MM.1S (cell line): ENCODE results near the gene CDC27.

Experiments
- DNase-seq: peaks from one replicate; pipeline ENCODE4 v3.0.0-alpha.2; 2015
- H2AFZ ChIP-seq: fragments of 300-600 bp; sonication (generic); 2 replicates; pipeline ENCODE4 v1.6.0; 2016; ENCODE audit warnings: antibody characterized with exemption, low read length
- H3F3A ChIP-seq: fragments of 300-600 bp; sonication (generic); 2 replicates; pipeline ENCODE4 v1.6.1; 2016; ENCODE audit warnings: mild to moderate bottlenecking, antibody characterized with exemption, low read length, moderate library complexity, mixed read lengths; ENCODE audit not compliant: insufficient read depth
- H3K27ac ChIP-seq: fragments of 300-600 bp; sonication (generic); 2 replicates; pipeline ENCODE4 v1.5.1; 2016; ENCODE audit warnings: mild to moderate bottlenecking, low read length
- H3K27me3 ChIP-seq: fragments of 300-600 bp; sonication (generic); replicated peaks from 2 replicates; pipeline ENCODE4 v1.6.0; 2016; ENCODE audit warnings: low read length; ENCODE audit not compliant: insufficient read depth
- H3K36me3 ChIP-seq: fragments of 300-600 bp; sonication (generic); replicated peaks from 2 replicates; pipeline ENCODE4 v1.6.1; 2016; ENCODE audit warnings: mild to moderate bottlenecking, low read length, mixed read lengths; ENCODE audit not compliant: insufficient read depth
- H3K4me1 ChIP-seq: fragments of 300-600 bp; sonication (generic); 2 replicates; pipeline ENCODE4 v1.6.1; 2016; ENCODE audit warnings: low read length, mixed read lengths
- H3K4me2 ChIP-seq: fragments of 300-600 bp; sonication (generic); 2 replicates; pipeline ENCODE4 v1.6.0; 2016; ENCODE audit warnings: low read depth, low read length
- H3K4me3 ChIP-seq: fragments of 300-600 bp; sonication (generic); 2 replicates; pipeline ENCODE4 v1.5.1; 2016; ENCODE audit warnings: low read length, mixed read lengths
- H3K79me2 ChIP-seq: fragments of 300-600 bp; sonication (generic); 2 replicates; pipeline ENCODE4 v1.6.1; 2016; ENCODE audit warnings: mixed run types, low read length, mixed read lengths
- H3K9ac ChIP-seq: fragments of 300-600 bp; sonication (generic); 2 replicates; pipeline ENCODE4 v1.6.1; 2016; ENCODE audit warnings: low read length, mixed read lengths
- H3K9me2 ChIP-seq: fragments of 300-600 bp; sonication (generic); replicated peaks from 2 replicates; pipeline ENCODE4 v1.6.1; 2016; ENCODE audit warnings: mild to moderate bottlenecking, low read length, mixed read lengths; ENCODE audit not compliant: insufficient read depth
- H3K9me3 ChIP-seq: fragments of 300-600 bp; sonication (generic); replicated peaks from 2 replicates; pipeline ENCODE4 v1.6.1; 2016; ENCODE audit warnings: mild to moderate bottlenecking, low read length, mixed read lengths; ENCODE audit not compliant: insufficient read depth
- H4K20me1 ChIP-seq: fragments of 300-600 bp; sonication (generic); 2 replicates; pipeline ENCODE4 v1.6.1; 2016; ENCODE audit warnings: mild to moderate bottlenecking, low read length, moderate library complexity, mixed read lengths; ENCODE audit not compliant: insufficient read depth
- EZH2 ChIP-seq: fragments of 300-600 bp; sonication (generic); optimal IDR thresholded peaks from 2 replicates; pipeline ENCODE3; 2017; ENCODE audit warnings: low read depth, mild to moderate bottlenecking, antibody characterized with exemption, low read length, mixed read lengths
- EZH2phosphoT487 ChIP-seq: fragments of 300-600 bp; sonication (generic); IDR thresholded peaks from 2 replicates; pipeline ENCODE4 v1.6.1; 2018; ENCODE audit warnings: antibody characterized with exemption, low read length
- TF ChIP-seq, protein P1 (sequence below): fragments of 300-600 bp; sonication (generic); IDR thresholded peaks from 2 replicates; pipeline ENCODE4 v1.5.1; 2016; ENCODE audit warnings: antibody characterized with exemption, low read length, mixed read lengths

Gene CDC27

DNA sequence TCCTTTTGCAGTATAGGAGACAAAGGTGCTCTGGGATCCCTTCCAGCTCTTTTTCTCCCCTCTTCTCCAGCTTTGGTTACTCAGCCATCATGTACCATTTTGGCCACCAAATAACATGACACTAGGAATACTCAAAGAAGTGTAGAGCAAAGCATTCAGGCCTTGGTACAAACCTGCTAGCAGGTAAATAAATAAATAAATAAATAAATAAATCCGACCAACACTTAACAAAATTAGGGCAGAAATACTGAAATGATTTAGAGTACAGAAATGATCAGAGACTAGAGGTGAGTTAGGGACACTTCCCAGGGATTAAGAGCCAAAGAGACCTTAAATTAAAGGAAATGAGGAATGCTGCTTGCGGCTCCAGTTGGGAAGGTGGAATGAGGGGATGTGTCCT is 46.8 kb upstream of the CDC27 start:
- no peaks in the 10 kb centered on the region for H3K9me3 ChIP-seq
- DNase-seq: no peak
- H3F3A ChIP-seq: no peaks in the 10 kb centered on the region
- H3K4me2 ChIP-seq: no peak overlapping the region
- no peaks in the 10 kb centered on the region for H3K36me3 ChIP-seq
- no peak overlapping the region for H3K9ac ChIP-seq
- no peak overlapping the region for H3K27ac ChIP-seq
- no peaks in the 10 kb centered on the region for H3K9me2 ChIP-seq
- no peaks in the 10 kb centered on the region for H3K27me3 ChIP-seq
- peaks cover 19% of the 10 kb centered on the region for H3K4me1 ChIP-seq
- no peaks in the 10 kb centered on the region for H3K79me2 ChIP-seq
- no peak for TF ChIP-seq EZH2phosphoT487
- TF ChIP-seq, protein P1, sequence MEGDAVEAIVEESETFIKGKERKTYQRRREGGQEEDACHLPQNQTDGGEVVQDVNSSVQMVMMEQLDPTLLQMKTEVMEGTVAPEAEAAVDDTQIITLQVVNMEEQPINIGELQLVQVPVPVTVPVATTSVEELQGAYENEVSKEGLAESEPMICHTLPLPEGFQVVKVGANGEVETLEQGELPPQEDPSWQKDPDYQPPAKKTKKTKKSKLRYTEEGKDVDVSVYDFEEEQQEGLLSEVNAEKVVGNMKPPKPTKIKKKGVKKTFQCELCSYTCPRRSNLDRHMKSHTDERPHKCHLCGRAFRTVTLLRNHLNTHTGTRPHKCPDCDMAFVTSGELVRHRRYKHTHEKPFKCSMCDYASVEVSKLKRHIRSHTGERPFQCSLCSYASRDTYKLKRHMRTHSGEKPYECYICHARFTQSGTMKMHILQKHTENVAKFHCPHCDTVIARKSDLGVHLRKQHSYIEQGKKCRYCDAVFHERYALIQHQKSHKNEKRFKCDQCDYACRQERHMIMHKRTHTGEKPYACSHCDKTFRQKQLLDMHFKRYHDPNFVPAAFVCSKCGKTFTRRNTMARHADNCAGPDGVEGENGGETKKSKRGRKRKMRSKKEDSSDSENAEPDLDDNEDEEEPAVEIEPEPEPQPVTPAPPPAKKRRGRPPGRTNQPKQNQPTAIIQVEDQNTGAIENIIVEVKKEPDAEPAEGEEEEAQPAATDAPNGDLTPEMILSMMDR: no peak
- no peak for TF ChIP-seq EZH2
- H4K20me1 ChIP-seq: no peaks in the 10 kb centered on the region
- no peak overlapping the region for H3K4me3 ChIP-seq
- no peak overlapping the region for H2AFZ ChIP-seq

DNA sequence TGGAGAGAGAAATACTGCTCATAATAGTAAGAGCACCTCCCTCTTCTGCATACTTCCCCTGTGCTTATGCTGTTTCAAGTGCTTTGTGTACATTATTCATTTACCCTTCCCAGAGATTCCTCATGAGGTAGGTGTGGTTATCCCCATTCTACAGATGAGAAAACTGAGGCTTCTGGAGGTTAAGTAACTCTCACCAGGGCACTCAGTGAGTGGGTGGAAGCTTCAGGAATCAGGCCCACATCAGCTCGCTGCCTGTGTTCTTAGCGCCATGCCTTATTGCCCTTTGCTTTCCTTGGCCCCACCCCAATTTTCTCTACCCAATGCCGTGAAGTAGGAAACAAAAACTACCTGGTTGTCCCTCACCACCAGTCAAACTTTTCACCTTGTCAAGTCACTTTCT is 46.4 kb upstream of the CDC27 start:
- Histone ChIP-seq H3K27ac (no peak overlapping the region), H3F3A (no peaks in the 10 kb centered on the region), H3K9me3 (no peaks in the 10 kb centered on the region), H3K4me1 (peaks cover 16% of the 10 kb centered on the region), H3K9ac (no peak overlapping the region), H3K36me3 (no peaks in the 10 kb centered on the region), H3K79me2 (no peaks in the 10 kb centered on the region), H4K20me1 (no peaks in the 10 kb centered on the region), H3K4me3 (no peak overlapping the region), H3K27me3 (no peaks in the 10 kb centered on the region), H3K9me2 (no peaks in the 10 kb centered on the region), H2AFZ (no peak overlapping the region), H3K4me2 (no peak overlapping the region)
- no peak for DNase-seq
- TF ChIP-seq EZH2: no peak
- TF ChIP-seq, protein P1: no peak
- no peak for TF ChIP-seq EZH2phosphoT487

DNA sequence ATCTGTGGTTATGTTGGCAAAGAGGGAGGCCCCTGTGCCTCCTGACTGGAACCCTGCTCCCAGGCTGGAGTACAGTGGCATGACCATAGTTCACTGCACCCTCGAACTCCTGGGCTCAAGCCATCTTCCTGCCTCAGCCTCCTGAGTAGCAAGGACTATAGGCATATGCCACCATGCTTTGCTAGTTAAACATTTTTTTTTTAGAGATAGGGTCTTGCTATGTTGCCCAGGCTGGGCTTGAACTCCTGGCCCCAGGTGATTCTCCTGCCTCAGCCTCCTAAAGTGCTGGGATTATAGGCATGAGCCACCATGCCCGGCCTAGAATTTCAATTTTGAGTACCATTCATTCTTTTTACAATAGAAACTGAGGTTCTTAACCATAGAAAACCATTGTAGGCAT is 43.4 kb upstream of the CDC27 start:
- H3K9me3 ChIP-seq: no peaks in the 10 kb centered on the region
- no peak overlapping the region for H3K27ac ChIP-seq
- no peak overlapping the region for H3K4me2 ChIP-seq
- peaks cover 8% of the 10 kb centered on the region for H3K4me1 ChIP-seq
- H3K27me3 ChIP-seq: no peaks in the 10 kb centered on the region
- no peaks in the 10 kb centered on the region for H3K36me3 ChIP-seq
- H2AFZ ChIP-seq: no peak overlapping the region
- no peaks in the 10 kb centered on the region for H3K9me2 ChIP-seq
- no peaks in the 10 kb centered on the region for H3F3A ChIP-seq
- TF ChIP-seq, protein P1: no peak
- no peak for TF ChIP-seq EZH2
- no peak overlapping the region for H3K4me3 ChIP-seq
- no peaks in the 10 kb centered on the region for H4K20me1 ChIP-seq
- no peaks in the 10 kb centered on the region for H3K79me2 ChIP-seq
- no peak overlapping the region for H3K9ac ChIP-seq
- no peak for DNase-seq

DNA sequence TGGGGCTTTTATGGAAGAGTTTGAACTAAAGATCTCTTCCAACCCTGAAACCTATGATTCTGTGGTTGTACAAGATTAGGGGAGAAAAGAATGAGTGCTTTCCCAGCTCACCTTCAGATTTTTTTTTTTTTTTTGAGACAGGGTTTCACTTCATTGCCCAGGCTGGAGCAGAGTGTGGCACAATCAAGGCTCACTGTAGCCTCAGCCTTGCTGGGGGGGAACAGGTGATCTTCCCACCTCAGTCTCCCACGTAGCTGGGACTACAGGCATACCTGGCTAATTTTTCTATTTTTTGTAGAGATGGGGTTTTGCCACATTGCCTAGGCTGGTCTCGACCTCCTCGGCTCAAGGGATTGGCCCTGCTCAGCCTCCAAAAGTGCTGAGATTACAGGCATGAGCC is 42.8 kb upstream of the CDC27 start:
- TF ChIP-seq, protein P1: no peak
- TF ChIP-seq EZH2phosphoT487: no peak
- TF ChIP-seq EZH2: no peak
- Histone ChIP-seq H4K20me1 (no peaks in the 10 kb centered on the region), H3K27ac (no peak overlapping the region)

More for the DNA sequence above, 42.8 kb upstream of the CDC27 start:
- Histone ChIP-seq H3K4me2 (no peak overlapping the region), H3K9ac (no peak overlapping the region), H3K4me1 (peaks cover 8% of the 10 kb centered on the region), H3K9me2 (no peaks in the 10 kb centered on the region), H3F3A (no peaks in the 10 kb centered on the region), H2AFZ (no peak overlapping the region), H3K4me3 (no peak overlapping the region), H3K36me3 (no peaks in the 10 kb centered on the region), H3K9me3 (no peaks in the 10 kb centered on the region), H3K27me3 (no peaks in the 10 kb centered on the region), H3K79me2 (no peaks in the 10 kb centered on the region)
- DNase-seq: no peak
